Regular cardiac myocyte (primary cell): ENCODE data around the gene LRRTM3. TPM values are rescaled to one million over a fixed set of nuclear protein-coding genes. Genes with fewer than 3 reads are reported as not detected.

Source experiments
- total RNA-seq: library from RNA; depleted of rRNA; stranded (reverse); fragments of >200 nt; gene quantifications from 2 replicates; pipeline ENCODE4 v1.2.3, GENCODE V29; 2014

The LRRTM3 gene
- under 0.01 TPM in 1 of 2 replicates, not detected in the other for total RNA-seq

DNA sequence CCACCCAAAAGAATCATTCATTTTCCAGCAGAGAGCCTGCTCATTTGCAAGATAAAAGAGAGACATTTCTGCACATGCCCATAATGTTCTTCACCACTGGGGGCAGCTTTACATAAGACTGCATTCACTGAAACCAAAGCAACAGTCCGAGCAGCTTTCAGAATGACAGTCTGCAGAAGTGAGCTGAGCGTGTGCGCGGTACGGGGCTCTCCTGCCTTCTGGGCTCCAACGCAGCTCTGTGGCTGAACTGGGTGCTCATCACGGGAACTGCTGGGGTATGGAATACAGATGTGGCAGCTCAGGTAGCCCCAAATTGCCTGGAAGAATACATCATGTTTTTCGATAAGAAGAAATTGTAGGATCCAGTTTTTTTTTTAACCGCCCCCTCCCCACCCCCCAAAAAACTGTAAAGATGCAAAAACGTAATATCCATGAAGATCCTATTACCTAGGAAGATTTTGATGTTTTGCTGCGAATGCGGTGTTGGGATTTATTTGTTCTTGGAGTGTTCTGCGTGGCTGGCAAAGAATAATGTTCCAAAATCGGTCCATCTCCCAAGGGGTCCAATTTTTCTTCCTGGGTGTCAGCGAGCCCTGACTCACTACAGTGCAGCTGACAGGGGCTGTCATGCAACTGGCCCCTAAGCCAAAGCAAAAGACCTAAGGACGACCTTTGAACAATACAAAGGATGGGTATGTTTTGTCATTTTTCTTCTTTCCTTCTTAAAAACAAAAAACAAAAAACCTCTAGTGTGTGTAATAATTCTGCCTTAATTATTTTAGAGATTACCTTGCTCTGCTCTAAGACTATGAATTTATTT lies at the start of gene LRRTM3:
Gene LRRTM3 (plus strand): TSS at position 141 of the 820 bp plus-strand sequence.

